SU-DHL-6 (cell line): Measurements from ENCODE around the gene MCRIP2.

Source experiments
- H2AFZ ChIP-seq: fragments of 200-600 bp; sonication (generic); 2 replicates; pipeline ENCODE4 v1.6.1; 2014; ENCODE audit warnings: low read depth, mild to moderate bottlenecking, moderate library complexity, mixed read lengths, antibody characterized with exemption, low read length; ENCODE audit not compliant: severe bottlenecking
- H3F3A ChIP-seq: fragments of 200-600 bp; shearing (Covaris generic); 2 replicates; pipeline ENCODE4 v1.6.0; 2016; ENCODE audit warnings: antibody characterized with exemption, mild to moderate bottlenecking; ENCODE audit not compliant: insufficient read depth
- H3K27ac ChIP-seq: fragments of 200-600 bp; sonication (generic); 2 replicates; pipeline ENCODE4 v1.5.1; 2016; ENCODE audit warnings: low read depth, mild to moderate bottlenecking, low read length, moderate library complexity, mixed read lengths
- H3K27me3 ChIP-seq: fragments of 200-600 bp; sonication (generic), shearing (Covaris generic); 2 replicates; pipeline ENCODE4 v1.6.0; 2014; ENCODE audit warnings: mild to moderate bottlenecking, low read length
- H3K36me3 ChIP-seq: fragments of 200-600 bp; sonication (generic); 2 replicates; pipeline ENCODE4 v1.6.1; 2014; ENCODE audit warnings: mild to moderate bottlenecking, low read length, mixed read lengths
- H3K4me2 ChIP-seq: fragments of 300-600, 200-600 bp; shearing (Covaris generic), sonication (generic); 2 replicates; pipeline ENCODE4 v1.6.0; 2014; ENCODE audit warnings: low read length, low read depth, mild to moderate bottlenecking; ENCODE audit not compliant: poor library complexity, severe bottlenecking
- H3K4me3 ChIP-seq: fragments of 200-600 bp; sonication (generic); 2 replicates; pipeline ENCODE4 v1.5.1; 2014; ENCODE audit warnings: antibody characterized with exemption, low read length, mild to moderate bottlenecking, mixed read lengths; ENCODE audit not compliant: insufficient read depth, poor library complexity, severe bottlenecking
- H3K79me2 ChIP-seq: fragments of 200-600 bp; sonication (generic); 2 replicates; pipeline ENCODE4 v1.6.1; 2014; ENCODE audit warnings: mild to moderate bottlenecking, low read length, moderate library complexity; ENCODE audit not compliant: insufficient read depth
- H3K9ac ChIP-seq: fragments of 200-600 bp; sonication (generic); 2 replicates; pipeline ENCODE4 v1.7.0; 2014; ENCODE audit warnings: mild to moderate bottlenecking, low read length
- H3K9me2 ChIP-seq: fragments of 200-600 bp; sonication (generic); replicated peaks from 2 replicates; pipeline ENCODE4 v1.6.1; 2014; ENCODE audit warnings: low read length; ENCODE audit not compliant: insufficient read depth
- H3K9me3 ChIP-seq: fragments of 200-600 bp; sonication (generic); 2 replicates; pipeline ENCODE4 v1.6.1; 2014; ENCODE audit warnings: low read length, mixed read lengths; ENCODE audit not compliant: insufficient read depth
- H4K20me1 ChIP-seq: fragments of 200-600 bp; sonication (generic); 2 replicates; pipeline ENCODE4 v1.6.1; 2014; ENCODE audit warnings: low read depth, mild to moderate bottlenecking, antibody characterized with exemption, low read length, moderate library complexity, mixed read lengths
- CTCF ChIP-seq: fragments of 200-600 bp; sonication (generic); IDR thresholded peaks from one replicate; pipeline ENCODE4 v1.5.1; 2017; ENCODE audit warnings: antibody characterized with exemption, mild to moderate bottlenecking, low read length, moderate library complexity; ENCODE audit not compliant: insufficient read depth, poor library complexity, severe bottlenecking
- EZH2phosphoT487 ChIP-seq: fragments of 200-600 bp; sonication (generic), shearing (Covaris generic); conservative IDR thresholded peaks from 2 replicates; pipeline ENCODE4 v1.6.1; 2018; ENCODE audit warnings: mild to moderate bottlenecking, antibody characterized with exemption, low read length, moderate library complexity, mixed read lengths

The MCRIP2 gene

DNA sequence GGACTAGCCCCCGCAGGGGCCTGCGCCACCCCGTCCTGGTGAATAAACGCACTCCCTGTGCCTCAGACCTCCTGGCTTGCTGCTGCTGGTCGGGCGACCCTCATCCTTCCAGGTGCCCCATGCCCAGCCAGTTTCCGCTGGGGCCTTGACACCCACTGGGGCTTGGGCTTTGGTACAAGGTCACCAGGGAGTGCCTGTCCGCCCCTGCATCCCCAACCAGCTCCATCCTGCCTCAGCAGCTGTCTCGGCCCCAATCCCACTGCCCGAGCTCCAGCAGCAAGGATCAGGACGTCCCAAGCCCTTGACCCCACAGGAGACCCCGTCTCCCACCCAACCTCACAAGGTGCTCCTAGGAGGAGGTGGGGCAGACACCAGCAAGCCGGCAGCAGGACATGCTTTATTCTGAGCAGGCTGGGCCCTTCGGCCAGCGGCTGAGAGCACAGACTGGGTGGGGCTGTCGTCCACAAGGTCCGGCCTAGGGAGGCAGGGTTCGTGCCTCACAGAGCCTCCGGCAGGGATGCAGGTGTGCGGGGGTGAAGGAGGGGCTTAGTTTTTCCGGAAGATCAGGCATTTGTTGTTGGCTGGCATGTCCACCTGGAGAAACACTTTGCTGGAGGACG is 7.5 kb upstream of the MCRIP2 start:
- H3K9me3 ChIP-seq = no peaks in the 10 kb centered on the region
- H3K9me2 ChIP-seq = no peaks in the 10 kb centered on the region
- no peak overlapping the region for H3K9ac ChIP-seq
- H3K4me2 ChIP-seq = no peak overlapping the region
- H3K79me2 ChIP-seq = no peaks in the 10 kb centered on the region
- no peak overlapping the region for H3K27ac ChIP-seq
- no peak overlapping the region for H2AFZ ChIP-seq
- TF ChIP-seq EZH2phosphoT487 (no peak), CTCF (no peak)
- no peak overlapping the region for H3K4me3 ChIP-seq
- H4K20me1 ChIP-seq = no peaks in the 10 kb centered on the region
- no peaks in the 10 kb centered on the region for H3K36me3 ChIP-seq
- no peaks in the 10 kb centered on the region for H3K27me3 ChIP-seq
- peaks cover 5% of the 10 kb centered on the region for H3F3A ChIP-seq

DNA sequence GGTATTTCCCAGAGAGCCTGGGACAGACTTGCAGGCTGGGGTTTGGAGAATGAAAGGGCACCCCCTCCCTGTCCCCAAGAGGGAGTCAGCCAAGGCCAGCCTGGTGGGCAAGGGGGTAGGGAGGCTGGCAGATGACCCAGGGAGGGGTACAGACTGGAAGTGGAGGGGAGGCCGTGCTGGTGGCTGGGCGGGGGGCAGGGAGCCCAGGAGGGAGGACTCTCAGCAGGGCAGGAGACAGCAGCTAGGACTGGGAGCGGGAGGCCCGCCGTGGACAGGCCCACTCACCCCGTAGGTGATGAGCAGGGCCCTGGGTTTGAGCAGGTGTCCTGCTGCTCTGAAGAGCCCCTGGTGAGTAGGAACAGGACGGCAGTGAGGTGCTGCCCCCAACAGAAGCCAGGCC is 6.6 kb upstream of the MCRIP2 start:
- H3K9ac ChIP-seq = peak overlapping the region; percentile 87
- no peaks in the 10 kb centered on the region for H3K27me3 ChIP-seq
- no peak overlapping the region for H3K4me3 ChIP-seq
- H2AFZ ChIP-seq = no peak overlapping the region
- H4K20me1 ChIP-seq = no peaks in the 10 kb centered on the region
- no peaks in the 10 kb centered on the region for H3K9me2 ChIP-seq
- H3K4me2 ChIP-seq = peak overlapping the region; percentile 76
- peaks cover 11% of the 10 kb centered on the region for H3F3A ChIP-seq
- no peak overlapping the region for H3K27ac ChIP-seq
- TF ChIP-seq CTCF (no peak), EZH2phosphoT487 (no peak)
- H3K9me3 ChIP-seq = no peaks in the 10 kb centered on the region
- no peaks in the 10 kb centered on the region for H3K79me2 ChIP-seq
- H3K36me3 ChIP-seq = no peaks in the 10 kb centered on the region

- Histone ChIP-seq H3K36me3 (no peaks in the 10 kb centered on the region), H3K9me3 (no peaks in the 10 kb centered on the region), H2AFZ (peak overlapping the region; percentile 49), H3K27ac (peak overlapping the region; percentile 8; the same call in 1 of the 2 replicates), H3K27me3 (no peaks in the 10 kb centered on the region), H3K9me2 (no peaks in the 10 kb centered on the region), H3F3A (peaks cover 17% of the 10 kb centered on the region), H3K4me2 (peak overlapping the region; percentile 76), H4K20me1 (no peaks in the 10 kb centered on the region), H3K9ac (peak overlapping the region; percentile 87), H3K79me2 (no peaks in the 10 kb centered on the region), H3K4me3 (peak overlapping the region; percentile 59)
- no peak for TF ChIP-seq CTCF
Measured at GRCh38 chr16:635573-636205, 5.9 kb upstream of the MCRIP2 start.
